DOHH2 (cell line): ENCODE measurements around the gene TSPAN2.

Experiments used
- H3F3A ChIP-seq: fragments of 200-600 bp; sonication (generic), shearing (Covaris generic); 2 replicates; pipeline ENCODE4 v1.6.0; 2016; ENCODE audit warnings: antibody characterized with exemption, mild to moderate bottlenecking; ENCODE audit not compliant: control insufficient read depth, insufficient read depth
- H3K27ac ChIP-seq: fragments of 200-600 bp; sonication (generic); 2 replicates; pipeline ENCODE4 v1.5.1; 2014; ENCODE audit warnings: low read depth, mild to moderate bottlenecking, low read length, moderate library complexity
- H3K27me3 ChIP-seq: fragments of 200-600 bp; sonication (generic); 2 replicates; pipeline ENCODE4 v1.6.1; 2014; ENCODE audit warnings: mild to moderate bottlenecking, low read length, mixed read lengths; ENCODE audit not compliant: control insufficient read depth
- H3K36me3 ChIP-seq: fragments of 200-600 bp; sonication (generic); 2 replicates; pipeline ENCODE4 v1.6.1; 2014; ENCODE audit warnings: mild to moderate bottlenecking, low read length, moderate library complexity, mixed read lengths; ENCODE audit not compliant: control insufficient read depth
- H3K4me1 ChIP-seq: fragments of 200-600 bp; sonication (generic); 2 replicates; pipeline ENCODE4 v1.6.1; 2014; ENCODE audit warnings: mild to moderate bottlenecking, low read length, mixed read lengths; ENCODE audit not compliant: control insufficient read depth
- H3K4me2 ChIP-seq: fragments of 200-600 bp; sonication (generic); 2 replicates; pipeline ENCODE4 v1.6.0; 2014; ENCODE audit warnings: mild to moderate bottlenecking, low read length, moderate library complexity
- H3K4me3 ChIP-seq: fragments of 200-600 bp; sonication (generic); 2 replicates; pipeline ENCODE4 v1.5.1; 2014; ENCODE audit warnings: mild to moderate bottlenecking, low read length, mixed read lengths
- H3K79me2 ChIP-seq: fragments of 200-600 bp; sonication (generic); 2 replicates; pipeline ENCODE4 v1.6.1; 2014; ENCODE audit warnings: mild to moderate bottlenecking, low read length, mixed read lengths; ENCODE audit not compliant: control insufficient read depth
- H3K9me2 ChIP-seq: fragments of 200-600 bp; sonication (generic); replicated peaks from 2 replicates; pipeline ENCODE4 v1.6.1; 2014; ENCODE audit warnings: mild to moderate bottlenecking, low read length, mixed read lengths; ENCODE audit not compliant: control insufficient read depth
- H3K9me3 ChIP-seq: fragments of 200-600 bp; sonication (generic); 2 replicates; pipeline ENCODE4 v1.6.1; 2014; ENCODE audit warnings: antibody characterized with exemption, low read length, mixed read lengths; ENCODE audit not compliant: control insufficient read depth, insufficient read depth
- H4K20me1 ChIP-seq: fragments of 200-600 bp; sonication (generic); 2 replicates; pipeline ENCODE4 v1.6.0; 2014; ENCODE audit warnings: low read depth, mild to moderate bottlenecking, antibody characterized with exemption, low read length, moderate library complexity; ENCODE audit not compliant: control insufficient read depth, insufficient read depth
- CTCF ChIP-seq: fragments of 200-600 bp; sonication (generic); IDR thresholded peaks from one replicate; pipeline ENCODE4 v1.5.1; 2014; ENCODE audit warnings: antibody characterized with exemption, mild to moderate bottlenecking, low read depth, low read length; ENCODE audit not compliant: poor library complexity, severe bottlenecking
- EZH2phosphoT487 ChIP-seq: fragments of 200-600 bp; sonication (generic); IDR thresholded peaks from 2 replicates; pipeline ENCODE4 v1.6.1; 2017; ENCODE audit warnings: borderline replicate concordance, mild to moderate bottlenecking, antibody characterized with exemption, low read length, moderate library complexity, mixed read lengths

Gene TSPAN2

GRCh38 chr1:115064461-115064860 lies 24.8 kb downstream of the TSPAN2 start:
- H3F3A ChIP-seq, result no peaks in the 10 kb centered on the region
- no peaks in the 10 kb centered on the region for H3K9me3 ChIP-seq
- H3K36me3 ChIP-seq, result no peaks in the 10 kb centered on the region
- no peaks in the 10 kb centered on the region for H3K27me3 ChIP-seq
- no peaks in the 10 kb centered on the region for H3K79me2 ChIP-seq
- H4K20me1 ChIP-seq, result no peaks in the 10 kb centered on the region
- no peak overlapping the region for H3K27ac ChIP-seq
- TF ChIP-seq CTCF (no peak), EZH2phosphoT487 (no peak)
- no peak overlapping the region for H3K4me3 ChIP-seq
- H3K4me2 ChIP-seq, result no peak overlapping the region
- no peaks in the 10 kb centered on the region for H3K4me1 ChIP-seq
- no peaks in the 10 kb centered on the region for H3K9me2 ChIP-seq

DNA sequence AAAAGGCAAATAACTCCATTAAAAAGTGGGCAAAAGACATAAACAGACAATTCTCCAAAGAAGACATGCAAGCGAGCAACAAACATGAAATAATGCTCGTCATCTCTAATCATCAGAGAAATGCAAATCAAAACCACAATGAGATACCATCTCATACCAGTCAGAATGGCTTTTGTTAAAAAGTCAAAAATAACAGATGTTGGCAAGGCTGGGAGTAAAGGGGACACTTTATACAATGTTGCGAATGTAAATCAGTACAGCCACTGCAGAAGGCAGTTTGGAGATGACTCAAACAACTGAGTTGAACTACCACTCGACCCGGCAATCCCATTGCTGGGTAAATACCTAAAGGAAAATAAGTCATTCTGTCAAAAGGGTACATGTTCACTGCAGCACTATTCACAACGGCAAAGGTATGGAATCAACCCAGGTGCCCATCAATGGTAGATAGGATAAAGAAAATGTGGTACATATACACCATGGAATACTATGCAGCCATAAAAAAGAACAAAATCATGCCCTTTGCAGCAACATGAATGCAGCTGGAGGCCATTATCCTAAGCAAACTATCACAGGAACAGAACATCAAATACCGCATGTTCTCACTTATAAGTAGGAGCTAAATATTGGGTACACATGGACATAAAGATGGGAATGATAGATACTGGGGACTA lies 25.9 kb downstream of the TSPAN2 start:
- Histone ChIP-seq H3K9me2 (no peaks in the 10 kb centered on the region), H3K36me3 (no peaks in the 10 kb centered on the region), H3K79me2 (no peaks in the 10 kb centered on the region), H3F3A (no peaks in the 10 kb centered on the region), H3K4me1 (no peaks in the 10 kb centered on the region), H3K27ac (no peak overlapping the region), H3K27me3 (peaks cover 1% of the 10 kb centered on the region), H3K4me3 (no peak overlapping the region), H3K9me3 (no peaks in the 10 kb centered on the region), H3K4me2 (no peak overlapping the region), H4K20me1 (no peaks in the 10 kb centered on the region)
- TF ChIP-seq CTCF, result no peak
- no peak for TF ChIP-seq EZH2phosphoT487

- Histone ChIP-seq H3K9me2 (no peaks in the 10 kb centered on the region), H3K4me1 (no peaks in the 10 kb centered on the region), H3K9me3 (no peaks in the 10 kb centered on the region), H3K4me3 (no peak overlapping the region), H3F3A (no peaks in the 10 kb centered on the region), H3K27ac (no peak overlapping the region), H4K20me1 (no peaks in the 10 kb centered on the region), H3K27me3 (peaks cover 4% of the 10 kb centered on the region), H3K36me3 (no peaks in the 10 kb centered on the region), H3K4me2 (no peak overlapping the region), H3K79me2 (no peaks in the 10 kb centered on the region)
- TF ChIP-seq EZH2phosphoT487, result no peak
- no peak for TF ChIP-seq CTCF
These were observed 26.7 kb downstream of the TSPAN2 start for GRCh38 chr1:115062542-115063004.
